ENCODE data around the gene FAM25A.

DNA sequence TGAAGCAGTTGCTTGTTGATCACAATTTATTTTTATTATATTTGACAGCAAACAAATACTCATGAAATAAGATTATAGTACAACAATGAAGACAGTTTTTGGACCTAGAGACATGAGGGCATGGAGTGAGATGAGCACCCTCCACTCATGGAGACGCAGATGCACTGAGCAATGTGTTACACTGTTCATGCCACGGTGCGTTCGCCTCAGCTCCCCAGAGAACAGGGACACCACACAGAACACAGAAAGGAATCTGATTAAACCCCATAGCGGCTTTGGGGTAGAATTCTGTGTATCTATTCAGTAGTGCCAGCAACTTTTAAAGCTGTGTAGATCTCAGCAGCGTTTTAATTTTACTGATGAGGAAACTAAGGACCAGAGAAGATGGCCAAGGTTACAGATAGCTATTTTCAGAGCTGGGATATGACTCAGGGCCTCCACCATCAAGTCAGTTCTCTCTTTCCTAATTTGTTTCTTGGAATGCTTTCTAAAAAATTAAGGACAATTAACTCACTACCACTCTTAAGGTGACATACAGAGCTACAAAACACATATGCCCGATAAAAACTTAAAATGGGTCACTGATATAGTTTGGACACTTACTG, 33.6 kb downstream of the FAM25A start:
- TF ChIP-seq, protein P1, sequence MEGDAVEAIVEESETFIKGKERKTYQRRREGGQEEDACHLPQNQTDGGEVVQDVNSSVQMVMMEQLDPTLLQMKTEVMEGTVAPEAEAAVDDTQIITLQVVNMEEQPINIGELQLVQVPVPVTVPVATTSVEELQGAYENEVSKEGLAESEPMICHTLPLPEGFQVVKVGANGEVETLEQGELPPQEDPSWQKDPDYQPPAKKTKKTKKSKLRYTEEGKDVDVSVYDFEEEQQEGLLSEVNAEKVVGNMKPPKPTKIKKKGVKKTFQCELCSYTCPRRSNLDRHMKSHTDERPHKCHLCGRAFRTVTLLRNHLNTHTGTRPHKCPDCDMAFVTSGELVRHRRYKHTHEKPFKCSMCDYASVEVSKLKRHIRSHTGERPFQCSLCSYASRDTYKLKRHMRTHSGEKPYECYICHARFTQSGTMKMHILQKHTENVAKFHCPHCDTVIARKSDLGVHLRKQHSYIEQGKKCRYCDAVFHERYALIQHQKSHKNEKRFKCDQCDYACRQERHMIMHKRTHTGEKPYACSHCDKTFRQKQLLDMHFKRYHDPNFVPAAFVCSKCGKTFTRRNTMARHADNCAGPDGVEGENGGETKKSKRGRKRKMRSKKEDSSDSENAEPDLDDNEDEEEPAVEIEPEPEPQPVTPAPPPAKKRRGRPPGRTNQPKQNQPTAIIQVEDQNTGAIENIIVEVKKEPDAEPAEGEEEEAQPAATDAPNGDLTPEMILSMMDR (conservative IDR thresholded peaks at IDR 0.05 in 1 of 2, IDR thresholded peaks at IDR 0.05 in 1 of 2; ENCODE audit: extremely low read depth in 1 of 2, insufficient read depth in 1 of 2, low read depth in 1 of 2, low read length in 2 of 2): no peak
- no peak for TF ChIP-seq EZH2 (IDR thresholded peaks at IDR 0.05; ENCODE audit: borderline replicate concordance, low read length)
